IMR-90 (cell line): Measurements from ENCODE around the gene FKBP6. TPM values are rescaled to one million over a fixed set of nuclear protein-coding genes. Genes with fewer than 3 reads are reported as not detected.

Source experiments
- microRNA-seq, 2 experiments: library from miRNA; stranded (forward) in 1 of 2; unstranded in 1 of 2; fragments of 10-50 nt in 1 of 2; fragments of <30 nt in 1 of 2; gene quantifications in 1 of 2; microRNA quantifications in 1 of 2; one replicate each; pipeline versions ENCODE3 to v1.1.0; 2013 to 2020; ENCODE audit not compliant: insufficient read depth in 1 of 2, insufficient read length in 1 of 2, unreplicated experiment in 1 of 2
- polyA plus RNA-seq, 3 experiments: library from polyadenylated mRNA; depleted of rRNA; stranded (reverse); fragments of >200 nt; gene quantifications; 2 replicates each; pipeline ENCODE4 v1.2.3, GENCODE V29; 2012; ENCODE audit warnings: low replicate concordance in 1 of 3
- small RNA-seq, 5 experiments: library from RNA; depleted of rRNA; stranded (forward); fragments of <200 nt; gene quantifications; one replicate each; pipeline ENCODE3, GENCODE V24; 2012
- total RNA-seq: library from RNA; depleted of rRNA; stranded (reverse); fragments of >200 nt; gene quantifications from 2 replicates; pipeline ENCODE4 v1.2.3, GENCODE V29; 2012; rRNA removed

Gene FKBP6
- total and polyA plus RNA-seq, 2 of the 4 experiments (the other 2 are of a cell fraction): not detected

Small RNA genes within 50 kb of the gene (microRNA-seq; reads per million reads assigned to microRNA genes)
- not detected for gene RF00019 (ENCODE audit: insufficient read depth, insufficient read length)
- not detected for gene RNU6-1080P (ENCODE audit: insufficient read depth, insufficient read length)

Small RNA genes within 50 kb of the gene (small RNA-seq; reads per million reads assigned to genes)
- gene RF00019: 0 reads per million in 5 experiments
- gene RNU6-1080P: 0 reads per million in 5 experiments

Other genes starting within 250 kb of the FKBP6 start
- not detected in 2 replicates for gene SPDYE9, start 242.1 kb upstream of the FKBP6 start, total RNA-seq
- not detected in 2 replicates for gene SPDYE9, start 242.1 kb upstream of the FKBP6 start, polyA plus RNA-seq (2012; rRNA removed)
- gene NSUN5, start 19.3 kb upstream of the FKBP6 start, total RNA-seq: 10.0 and 11.4 TPM in 2 replicates
- gene NSUN5, start 19.3 kb upstream of the FKBP6 start, polyA plus RNA-seq (2012; rRNA removed): 17.7 and 21.0 TPM in 2 replicates
- not detected in 2 replicates for gene TRIM50, start 79 bp upstream of the FKBP6 start, total RNA-seq
- gene TRIM50, start 79 bp upstream of the FKBP6 start, polyA plus RNA-seq (2012; rRNA removed): not detected in 2 replicates
- 0.72 and 0.83 TPM in 2 replicates for gene FZD9, start 105.6 kb downstream of the FKBP6 start, total RNA-seq
- 1.6 and 1.8 TPM in 2 replicates for gene FZD9, start 105.6 kb downstream of the FKBP6 start, polyA plus RNA-seq (2012; rRNA removed)
- 45.0 and 60.8 TPM in 2 replicates for gene BAZ1B, start 194.1 kb downstream of the FKBP6 start, total RNA-seq
- 16.8 and 20.2 TPM in 2 replicates for gene BAZ1B, start 194.1 kb downstream of the FKBP6 start, polyA plus RNA-seq (2012; rRNA removed)
- 6.1 and 7.2 TPM in 2 replicates for gene BCL7B, start 229.5 kb downstream of the FKBP6 start, total RNA-seq
- 51.3 and 62.6 TPM in 2 replicates for gene BCL7B, start 229.5 kb downstream of the FKBP6 start, polyA plus RNA-seq (2012; rRNA removed)